ENCODE results near the gene MLLT3. TPM values are rescaled to one million over a fixed set of nuclear protein-coding genes. Genes with fewer than 3 reads are reported as not detected.

Gene MLLT3
- total RNA-seq, 1 experiment from 2014 or later: 7.0 TPM

- H3K9me3 Mint-ChIP-seq: peaks cover 14% of the 10 kb centered on the region
- H3K27me3 Mint-ChIP-seq (ENCODE audit: low read depth): peaks cover 5% of the 10 kb centered on the region
- ChIA-PET CTCF (no interaction called here), POLR2A (no interaction called here)
- no peak overlapping the region for H3K27ac Mint-ChIP-seq
- H3K4me1 Mint-ChIP-seq: peaks cover 22% of the 10 kb centered on the region
- TF ChIP-seq ZNF317 (CRISPR knock-in tag; IDR thresholded peaks at IDR 0.05; ENCODE audit: borderline replicate concordance, low read depth) (no peak), TCF7 (CRISPR knock-in tag; IDR thresholded peaks at IDR 0.05; ENCODE audit: low read depth) (no peak), NFE2L1 (CRISPR knock-in tag; IDR thresholded peaks at IDR 0.05) (no peak), AR (CRISPR knock-in tag; IDR thresholded peaks at IDR 0.05) (no peak)
- TF ChIP-seq, protein P1, sequence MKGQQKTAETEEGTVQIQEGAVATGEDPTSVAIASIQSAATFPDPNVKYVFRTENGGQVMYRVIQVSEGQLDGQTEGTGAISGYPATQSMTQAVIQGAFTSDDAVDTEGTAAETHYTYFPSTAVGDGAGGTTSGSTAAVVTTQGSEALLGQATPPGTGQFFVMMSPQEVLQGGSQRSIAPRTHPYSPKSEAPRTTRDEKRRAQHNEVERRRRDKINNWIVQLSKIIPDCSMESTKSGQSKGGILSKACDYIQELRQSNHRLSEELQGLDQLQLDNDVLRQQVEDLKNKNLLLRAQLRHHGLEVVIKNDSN (CRISPR knock-in tag; IDR thresholded peaks at IDR 0.05): no peak
- DNase-seq (ENCODE audit: low spot score): no peak
- peaks cover 5% of the 10 kb centered on the region; the same call in 1 of the 2 replicates for H3K36me3 Mint-ChIP-seq
- ATAC-seq: no peak
- no peak overlapping the region for H3K4me3 Mint-ChIP-seq
Measured at GRCh38 chr9:20317701-20318100, 304.6 kb downstream of the MLLT3 start.

GRCh38 chr9:20316372-20316771 lies 305.9 kb downstream of the MLLT3 start:
- no peak overlapping the region for H3K27ac Mint-ChIP-seq
- peaks cover 12% of the 10 kb centered on the region for H3K4me1 Mint-ChIP-seq
- TF ChIP-seq GRHL2 (CRISPR knock-in tag; IDR thresholded peaks at IDR 0.05; ENCODE audit: insufficient replicate concordance, severe bottlenecking) (no peak), FOXP1 (CRISPR knock-in tag; IDR thresholded peaks at IDR 0.05; ENCODE audit: borderline replicate concordance) (no peak), ZNF317 (CRISPR knock-in tag; IDR thresholded peaks at IDR 0.05; ENCODE audit: borderline replicate concordance, low read depth) (no peak), ZNF138 (CRISPR knock-in tag; conservative IDR thresholded peaks at IDR 0.05) (no peak), ATF3 (CRISPR knock-in tag; conservative IDR thresholded peaks at IDR 0.05) (no peak), ERG (CRISPR knock-in tag; IDR thresholded peaks at IDR 0.05) (no peak), NFATC4 (CRISPR knock-in tag; IDR thresholded peaks at IDR 0.05) (no peak), KAT7 (CRISPR knock-in tag; IDR thresholded peaks at IDR 0.05; ENCODE audit: borderline replicate concordance) (no peak), SMAD3 (CRISPR knock-in tag; IDR thresholded peaks at IDR 0.05; ENCODE audit: borderline replicate concordance) (no peak), ZNF423 (CRISPR knock-in tag; IDR thresholded peaks at IDR 0.05) (no peak), ELF4 (CRISPR knock-in tag; IDR thresholded peaks at IDR 0.05; ENCODE audit: low read depth) (no peak), TP53 (CRISPR knock-in tag; IDR thresholded peaks at IDR 0.05) (no peak), HMGA2 (CRISPR knock-in tag; IDR thresholded peaks at IDR 0.05) (no peak)
- TF ChIP-seq, protein P2, sequence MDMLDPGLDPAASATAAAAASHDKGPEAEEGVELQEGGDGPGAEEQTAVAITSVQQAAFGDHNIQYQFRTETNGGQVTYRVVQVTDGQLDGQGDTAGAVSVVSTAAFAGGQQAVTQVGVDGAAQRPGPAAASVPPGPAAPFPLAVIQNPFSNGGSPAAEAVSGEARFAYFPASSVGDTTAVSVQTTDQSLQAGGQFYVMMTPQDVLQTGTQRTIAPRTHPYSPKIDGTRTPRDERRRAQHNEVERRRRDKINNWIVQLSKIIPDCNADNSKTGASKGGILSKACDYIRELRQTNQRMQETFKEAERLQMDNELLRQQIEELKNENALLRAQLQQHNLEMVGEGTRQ (CRISPR knock-in tag; IDR thresholded peaks at IDR 0.05): no peak
- TF ChIP-seq, protein P3, sequence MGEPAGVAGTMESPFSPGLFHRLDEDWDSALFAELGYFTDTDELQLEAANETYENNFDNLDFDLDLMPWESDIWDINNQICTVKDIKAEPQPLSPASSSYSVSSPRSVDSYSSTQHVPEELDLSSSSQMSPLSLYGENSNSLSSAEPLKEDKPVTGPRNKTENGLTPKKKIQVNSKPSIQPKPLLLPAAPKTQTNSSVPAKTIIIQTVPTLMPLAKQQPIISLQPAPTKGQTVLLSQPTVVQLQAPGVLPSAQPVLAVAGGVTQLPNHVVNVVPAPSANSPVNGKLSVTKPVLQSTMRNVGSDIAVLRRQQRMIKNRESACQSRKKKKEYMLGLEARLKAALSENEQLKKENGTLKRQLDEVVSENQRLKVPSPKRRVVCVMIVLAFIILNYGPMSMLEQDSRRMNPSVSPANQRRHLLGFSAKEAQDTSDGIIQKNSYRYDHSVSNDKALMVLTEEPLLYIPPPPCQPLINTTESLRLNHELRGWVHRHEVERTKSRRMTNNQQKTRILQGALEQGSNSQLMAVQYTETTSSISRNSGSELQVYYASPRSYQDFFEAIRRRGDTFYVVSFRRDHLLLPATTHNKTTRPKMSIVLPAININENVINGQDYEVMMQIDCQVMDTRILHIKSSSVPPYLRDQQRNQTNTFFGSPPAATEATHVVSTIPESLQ (CRISPR knock-in tag; IDR thresholded peaks at IDR 0.05): no peak
- TF ChIP-seq, protein P4, sequence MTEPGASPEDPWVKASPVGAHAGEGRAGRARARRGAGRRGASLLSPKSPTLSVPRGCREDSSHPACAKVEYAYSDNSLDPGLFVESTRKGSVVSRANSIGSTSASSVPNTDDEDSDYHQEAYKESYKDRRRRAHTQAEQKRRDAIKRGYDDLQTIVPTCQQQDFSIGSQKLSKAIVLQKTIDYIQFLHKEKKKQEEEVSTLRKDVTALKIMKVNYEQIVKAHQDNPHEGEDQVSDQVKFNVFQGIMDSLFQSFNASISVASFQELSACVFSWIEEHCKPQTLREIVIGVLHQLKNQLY (CRISPR knock-in tag; IDR thresholded peaks at IDR 0.05): no peak
- H3K4me3 Mint-ChIP-seq: no peak overlapping the region
- DNase-seq (ENCODE audit: low spot score) (no peak), ATAC-seq (no peak)
- CTCF ChIA-PET: no interaction called here
- H3K27me3 Mint-ChIP-seq (ENCODE audit: low read depth): peaks cover 5% of the 10 kb centered on the region
- POLR2A ChIA-PET: no interaction called here
- peaks cover 5% of the 10 kb centered on the region; the same call in 1 of the 2 replicates for H3K36me3 Mint-ChIP-seq
- H3K9me3 Mint-ChIP-seq: peaks cover 16% of the 10 kb centered on the region
